A673 (cell line): ENCODE data around the gene FBLN1.

ENCODE experiments used
- EZH2 ChIP-seq: fragments of 200-600 bp; sonication (generic); IDR thresholded peaks from 2 replicates; pipeline ENCODE4 v1.6.1; 2017; ENCODE audit warnings: borderline replicate concordance, low read depth, mild to moderate bottlenecking, mixed read lengths, antibody characterized with exemption, low read length; ENCODE audit not compliant: poor library complexity, severe bottlenecking
- TF ChIP-seq, protein P1 (sequence below): fragments of 300-800, 200-600 bp; sonication (generic); conservative IDR thresholded peaks from 2 replicates; pipeline ENCODE4 v1.5.1; 2017; ENCODE audit warnings: low read depth, mild to moderate bottlenecking, antibody characterized with exemption, low read length, moderate library complexity, mixed read lengths

GRCh38 chr22:45454275-45454674 is 48.4 kb upstream of the FBLN1 start:
- TF ChIP-seq, protein P1, sequence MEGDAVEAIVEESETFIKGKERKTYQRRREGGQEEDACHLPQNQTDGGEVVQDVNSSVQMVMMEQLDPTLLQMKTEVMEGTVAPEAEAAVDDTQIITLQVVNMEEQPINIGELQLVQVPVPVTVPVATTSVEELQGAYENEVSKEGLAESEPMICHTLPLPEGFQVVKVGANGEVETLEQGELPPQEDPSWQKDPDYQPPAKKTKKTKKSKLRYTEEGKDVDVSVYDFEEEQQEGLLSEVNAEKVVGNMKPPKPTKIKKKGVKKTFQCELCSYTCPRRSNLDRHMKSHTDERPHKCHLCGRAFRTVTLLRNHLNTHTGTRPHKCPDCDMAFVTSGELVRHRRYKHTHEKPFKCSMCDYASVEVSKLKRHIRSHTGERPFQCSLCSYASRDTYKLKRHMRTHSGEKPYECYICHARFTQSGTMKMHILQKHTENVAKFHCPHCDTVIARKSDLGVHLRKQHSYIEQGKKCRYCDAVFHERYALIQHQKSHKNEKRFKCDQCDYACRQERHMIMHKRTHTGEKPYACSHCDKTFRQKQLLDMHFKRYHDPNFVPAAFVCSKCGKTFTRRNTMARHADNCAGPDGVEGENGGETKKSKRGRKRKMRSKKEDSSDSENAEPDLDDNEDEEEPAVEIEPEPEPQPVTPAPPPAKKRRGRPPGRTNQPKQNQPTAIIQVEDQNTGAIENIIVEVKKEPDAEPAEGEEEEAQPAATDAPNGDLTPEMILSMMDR = no peak
- TF ChIP-seq EZH2 = no peak
